Nephron (organoid): Measurements from ENCODE around the gene TRAPPC12.

Experiments
- H3K27ac Mint-ChIP-seq, 3 experiments: 2 replicates each; pipeline ENCODE4 v1.8.0; 2020; ENCODE audit warnings: mixed read lengths in 3 of 3, mild to moderate bottlenecking in 2 of 3, moderate library complexity in 1 of 3
- H3K27me3 Mint-ChIP-seq: 2 replicates; pipeline ENCODE4 v1.8.0; 2021; ENCODE audit warnings: low read depth, mild to moderate bottlenecking, moderate library complexity, mixed read lengths
- H3K36me3 Mint-ChIP-seq: 2 replicates; pipeline ENCODE4 v1.8.0; 2020; ENCODE audit warnings: low read depth, mixed read lengths
- H3K4me1 Mint-ChIP-seq: 2 replicates; pipeline ENCODE4 v1.8.0; 2020; ENCODE audit warnings: mixed read lengths
- H3K4me3 Mint-ChIP-seq, 3 experiments: 2 replicates each; pipeline ENCODE4 v1.8.0; 2020; ENCODE audit warnings: mild to moderate bottlenecking in 3 of 3, mixed read lengths in 3 of 3, moderate library complexity in 2 of 3
- H3K9me3 Mint-ChIP-seq: 2 replicates; pipeline ENCODE4 v1.8.0; 2020; ENCODE audit warnings: mixed read lengths
- CTCF ChIP-seq, 3 experiments: fragments of 200-600 bp; sonication (generic); IDR thresholded peaks; one replicate each; pipeline ENCODE4 v1.5.0; 2021; ENCODE audit warnings: antibody characterized with exemption in 3 of 3; ENCODE audit not compliant: unreplicated experiment in 3 of 3

TRAPPC12 gene

GRCh38 chr2:3432693-3433338, 53.3 kb downstream of the TRAPPC12 start:
- H3K36me3 Mint-ChIP-seq = peaks cover 37% of the 10 kb centered on the region
- no peaks in the 10 kb centered on the region for H3K4me1 Mint-ChIP-seq
- no peak overlapping the region for H3K27ac Mint-ChIP-seq
- TF ChIP-seq CTCF (IDR thresholded peaks at IDR 0.05; ENCODE audit: unreplicated experiment in 3 of 3) = no peak
- H3K9me3 Mint-ChIP-seq = no peaks in the 10 kb centered on the region
- H3K27me3 Mint-ChIP-seq = no peaks in the 10 kb centered on the region
- H3K4me3 Mint-ChIP-seq = no peak overlapping the region

DNA sequence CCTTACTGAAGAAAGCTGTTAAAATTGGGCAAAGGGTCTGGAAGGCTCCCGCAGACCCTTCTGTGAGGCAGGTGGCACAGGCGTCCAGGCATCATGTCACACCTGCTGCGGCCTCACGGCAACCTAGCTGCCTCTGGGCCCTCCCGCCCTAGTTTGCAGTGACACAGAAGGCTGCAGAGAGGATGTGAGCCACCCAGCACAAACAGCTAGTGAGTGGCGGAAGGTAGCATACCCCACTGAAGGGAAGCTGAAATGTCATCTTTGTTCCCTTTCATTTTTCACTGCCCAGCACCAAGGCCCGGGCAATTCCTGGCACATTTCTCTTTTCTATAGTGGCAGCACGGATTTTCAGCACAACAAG, 53.8 kb downstream of the TRAPPC12 start:
- Mint-ChIP-seq H3K27me3 (no peaks in the 10 kb centered on the region), H3K9me3 (no peaks in the 10 kb centered on the region), H3K4me3 (no peak overlapping the region), H3K36me3 (peaks cover 33% of the 10 kb centered on the region), H3K4me1 (no peaks in the 10 kb centered on the region), H3K27ac (no peak overlapping the region)
- TF ChIP-seq CTCF (IDR thresholded peaks at IDR 0.05; ENCODE audit: unreplicated experiment in 3 of 3) = no peak

- Mint-ChIP-seq H3K4me3 (no peak overlapping the region), H3K9me3 (peaks cover 3% of the 10 kb centered on the region), H3K27ac (no peak overlapping the region), H3K36me3 (peaks cover 35% of the 10 kb centered on the region), H3K4me1 (no peaks in the 10 kb centered on the region), H3K27me3 (no peaks in the 10 kb centered on the region)
- no peak for TF ChIP-seq CTCF (IDR thresholded peaks at IDR 0.05; ENCODE audit: unreplicated experiment in 3 of 3)
Observed at GRCh38 chr2:3433776-3434400, 54.4 kb downstream of the TRAPPC12 start.

DNA sequence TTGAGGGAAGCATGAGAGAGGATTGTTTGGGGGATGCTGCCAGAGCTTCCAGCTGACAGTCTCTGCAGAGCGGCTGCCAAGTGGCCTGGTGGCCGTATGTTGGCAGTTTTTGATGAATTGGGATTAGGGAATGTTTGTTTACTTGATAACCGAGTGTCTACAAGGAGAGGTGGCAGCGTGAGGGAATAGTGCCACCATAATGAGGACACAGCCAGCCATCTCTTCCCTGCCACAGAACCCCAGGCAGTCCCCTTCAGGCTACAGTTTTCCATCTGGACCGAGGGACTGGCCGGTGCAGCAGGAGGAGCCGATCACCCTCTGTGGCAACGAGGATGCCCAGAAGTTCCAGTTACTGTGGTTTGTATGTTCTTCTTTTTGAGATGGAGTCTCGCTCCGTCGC, 55.2 kb downstream of the TRAPPC12 start:
- Mint-ChIP-seq H3K36me3 (peaks cover 27% of the 10 kb centered on the region), H3K27ac (no peak overlapping the region), H3K4me1 (no peaks in the 10 kb centered on the region), H3K9me3 (peaks cover 3% of the 10 kb centered on the region), H3K4me3 (no peak overlapping the region), H3K27me3 (no peaks in the 10 kb centered on the region)
- no peak for TF ChIP-seq CTCF (IDR thresholded peaks at IDR 0.05; ENCODE audit: unreplicated experiment in 3 of 3)

DNA sequence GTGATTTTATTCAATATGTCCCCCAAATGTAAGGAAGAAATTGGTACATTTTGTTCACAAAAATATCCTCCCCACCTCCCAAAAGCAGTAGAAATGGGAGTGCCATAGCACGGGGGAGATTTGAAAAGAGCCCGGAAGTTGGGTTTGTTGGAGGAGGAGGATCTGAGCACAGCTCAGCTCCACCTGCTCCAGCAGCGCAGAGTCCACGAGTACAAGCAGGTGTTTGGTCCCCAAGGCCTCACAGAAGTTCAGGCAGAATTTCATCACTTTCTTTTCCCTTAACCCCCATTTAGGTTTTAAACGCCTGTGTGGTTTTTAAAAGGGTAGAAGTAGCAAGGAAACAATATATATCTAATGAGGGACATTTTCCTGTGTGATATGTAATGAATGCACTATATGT, 56.0 kb downstream of the TRAPPC12 start:
- no peaks in the 10 kb centered on the region for H3K27me3 Mint-ChIP-seq
- no peak overlapping the region for H3K27ac Mint-ChIP-seq
- no peak overlapping the region for H3K4me3 Mint-ChIP-seq
- peaks cover 19% of the 10 kb centered on the region for H3K36me3 Mint-ChIP-seq
- no peak for TF ChIP-seq CTCF (IDR thresholded peaks at IDR 0.05; ENCODE audit: unreplicated experiment in 3 of 3)
- no peaks in the 10 kb centered on the region for H3K4me1 Mint-ChIP-seq
- H3K9me3 Mint-ChIP-seq = peaks cover 3% of the 10 kb centered on the region

DNA sequence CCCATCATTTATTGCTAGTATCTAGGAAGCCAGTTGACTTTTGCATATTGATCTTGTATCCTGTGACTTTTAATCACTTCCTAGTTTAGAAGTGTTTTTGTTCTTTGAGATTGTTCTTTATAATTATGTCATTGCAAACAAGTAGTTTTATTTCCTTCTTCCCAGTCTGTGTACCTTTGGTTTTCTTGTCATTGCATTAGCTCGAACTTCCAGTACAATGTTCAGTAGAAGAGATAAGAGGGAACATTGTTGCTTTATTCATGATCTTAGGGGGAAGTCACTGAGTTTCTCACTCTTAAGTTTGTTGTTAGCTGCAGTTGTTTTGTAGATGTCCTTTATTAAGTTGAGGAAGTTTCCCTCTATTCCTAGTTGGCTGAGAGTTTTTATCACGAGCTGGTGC, 61.0 kb downstream of the TRAPPC12 start:
- H3K4me3 Mint-ChIP-seq = no peak overlapping the region
- H3K27ac Mint-ChIP-seq = no peak overlapping the region
- H3K4me1 Mint-ChIP-seq = no peaks in the 10 kb centered on the region
- no peak for TF ChIP-seq CTCF (IDR thresholded peaks at IDR 0.05; ENCODE audit: unreplicated experiment in 3 of 3)
- no peaks in the 10 kb centered on the region for H3K27me3 Mint-ChIP-seq
- peaks cover 25% of the 10 kb centered on the region for H3K36me3 Mint-ChIP-seq
- peaks cover 3% of the 10 kb centered on the region for H3K9me3 Mint-ChIP-seq
